Measurements from ENCODE around the gene SRL.

SRL gene

DNA sequence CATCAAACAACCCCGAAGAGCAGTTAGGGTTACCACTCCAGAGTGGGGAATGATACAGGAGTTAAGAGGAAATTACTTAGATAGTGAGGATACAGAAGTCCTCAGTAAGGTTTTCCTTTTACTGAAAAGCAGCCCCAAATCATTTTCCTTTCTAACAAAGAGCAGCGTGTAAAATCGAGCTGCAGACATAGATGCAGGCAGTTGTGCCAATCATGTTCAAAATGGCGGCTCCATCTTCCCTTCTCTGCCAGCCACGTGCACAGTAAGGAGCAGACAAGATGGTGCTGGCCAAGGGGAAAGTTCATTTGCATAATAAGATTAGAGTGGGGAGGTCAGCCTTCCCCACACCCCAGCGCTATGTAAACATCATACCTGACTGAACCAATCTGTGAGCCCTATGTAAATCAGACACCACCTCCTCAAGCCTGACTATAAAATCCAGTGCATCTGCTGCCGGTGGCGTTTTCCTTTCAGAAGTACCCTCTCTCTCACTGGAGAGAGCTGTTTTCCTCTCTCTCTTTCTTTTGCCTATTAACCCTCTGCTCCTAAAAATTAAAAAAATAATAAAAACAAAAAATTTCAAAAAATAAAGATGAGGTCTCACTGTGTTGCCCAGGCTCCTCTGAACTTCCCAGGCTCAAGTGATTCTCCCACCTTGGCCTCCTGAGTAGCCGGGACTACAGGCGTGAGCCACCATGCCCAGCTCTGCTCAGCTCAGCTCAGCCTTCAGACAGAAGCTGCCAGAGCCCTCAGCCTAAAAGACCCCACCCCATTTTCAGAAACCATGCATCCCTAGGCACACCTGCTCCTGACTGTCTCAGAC is 2.6 kb upstream of the SRL start:
- H3K27ac ChIP-seq, result no peak overlapping the region
- TF ChIP-seq CTCF (conservative IDR thresholded peaks at IDR 0.05), result no peak

DNA sequence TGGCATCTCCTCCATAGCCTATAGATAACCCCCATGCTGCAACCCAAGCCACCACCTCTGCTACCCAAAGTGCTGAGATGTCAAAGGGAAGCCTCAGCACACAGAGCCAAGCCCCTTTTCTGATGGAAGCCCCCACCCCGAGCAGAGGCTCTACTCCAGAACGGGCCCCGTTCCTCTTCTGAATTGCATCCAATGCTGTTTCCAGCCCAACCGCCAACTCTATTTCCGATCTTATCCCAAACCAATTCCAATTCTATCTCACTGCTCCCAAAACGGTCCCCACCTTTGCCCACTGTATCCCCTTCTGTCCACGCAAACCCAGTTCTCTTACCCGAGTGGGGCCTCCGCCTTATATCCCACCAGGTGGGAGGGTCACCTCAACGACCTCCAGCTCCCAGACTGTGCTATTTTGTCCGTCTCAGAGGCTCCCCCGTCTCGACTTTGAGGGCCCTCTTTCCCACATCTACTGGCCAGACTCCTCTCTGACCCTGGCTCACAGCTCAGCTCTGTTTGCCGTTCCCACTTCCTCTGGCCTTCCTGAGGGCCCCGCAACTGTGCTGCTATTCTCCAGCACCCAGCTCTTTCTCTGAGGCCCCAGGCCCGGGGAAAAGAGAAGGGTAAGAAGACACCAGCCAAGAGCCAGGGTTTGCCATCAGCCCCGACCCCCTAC is 487 bp downstream of the SRL start:
- TF ChIP-seq CTCF (conservative IDR thresholded peaks at IDR 0.05), result no peak
- no peak overlapping the region for H3K27ac ChIP-seq

- TF ChIP-seq CTCF (conservative IDR thresholded peaks at IDR 0.05), result no peak
- H3K27ac ChIP-seq, result no peak overlapping the region
Measured at GRCh38 chr16:4240624-4241023, 1.3 kb downstream of the SRL start.

GRCh38 chr16:4239682-4240175 is 2.2 kb downstream of the SRL start:
- no peak for TF ChIP-seq CTCF (conservative IDR thresholded peaks at IDR 0.05)
- no peak overlapping the region for H3K27ac ChIP-seq

GRCh38 chr16:4239020-4239419 is 2.9 kb downstream of the SRL start:
- no peak overlapping the region for H3K27ac ChIP-seq
- TF ChIP-seq CTCF (conservative IDR thresholded peaks at IDR 0.05), result no peak

- TF ChIP-seq CTCF (conservative IDR thresholded peaks at IDR 0.05), result no peak
- H3K27ac ChIP-seq, result no peak overlapping the region
Measured at GRCh38 chr16:4233431-4233830, 8.4 kb downstream of the SRL start.

DNA sequence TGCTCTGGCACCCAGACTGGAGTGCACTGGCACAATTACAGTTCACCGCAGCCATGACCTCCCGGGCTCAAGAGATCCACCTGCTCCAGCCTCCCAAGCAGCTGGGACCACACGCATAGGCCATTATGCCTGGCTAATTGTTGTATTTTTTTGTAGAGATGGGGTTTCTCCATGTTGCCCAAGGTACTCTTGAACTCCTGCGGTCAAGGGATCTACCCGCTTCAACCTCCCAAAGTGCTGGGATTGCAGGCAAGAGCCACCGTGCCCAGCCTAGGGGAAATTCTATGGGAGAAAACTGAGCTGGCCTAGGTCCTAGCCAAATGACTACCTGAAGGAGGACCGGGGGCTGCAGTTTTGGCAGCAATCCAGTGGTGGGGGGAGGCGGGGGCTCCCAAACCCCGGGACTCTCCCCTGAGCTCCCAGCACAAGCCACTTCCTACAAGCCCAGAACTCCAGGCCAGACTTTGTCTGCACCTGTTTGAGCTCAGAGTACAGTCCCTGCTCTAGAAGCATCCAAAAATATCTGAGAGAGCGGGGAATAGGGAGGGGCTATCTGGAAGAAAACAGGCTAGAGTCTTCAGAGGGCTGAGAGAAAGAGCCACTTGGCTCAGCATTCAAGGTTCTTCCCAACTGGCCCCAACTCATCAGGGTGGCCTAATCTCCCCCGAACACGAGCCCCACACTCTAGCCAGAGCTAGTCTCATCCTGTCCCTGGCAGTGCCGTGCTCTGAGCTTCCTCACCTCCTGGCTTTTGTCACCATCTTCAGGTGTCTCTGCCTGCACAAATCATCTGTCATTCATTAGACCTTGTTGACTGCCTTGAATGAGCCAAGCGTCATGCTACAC is 9.1 kb downstream of the SRL start:
- H3K27ac ChIP-seq, result no peak overlapping the region
- TF ChIP-seq CTCF (conservative IDR thresholded peaks at IDR 0.05), result no peak

All from VCaP (cell line).